H1 (cell line): ENCODE measurements around the gene RSU1. TPM values are rescaled to one million over a fixed set of nuclear protein-coding genes. Genes with fewer than 3 reads are reported as not detected.

ENCODE experiments used
- BACH1 ChIP-seq: IDR thresholded peaks from 2 replicates; pipeline ENCODE4 v1.6.1; 2012; ENCODE audit warnings: low read length, improper control_type of control experiment
- CHD1 ChIP-seq: IDR thresholded peaks from 2 replicates; pipeline ENCODE4 v1.6.1; 2012; ENCODE audit warnings: low read depth, low read length, improper control_type of control experiment
- polyA plus RNA-seq, 7 experiments: library from polyadenylated mRNA; depleted of rRNA in 3 of 7; stranded (reverse) in 5 of 7; unstranded in 2 of 7; fragments of >200 nt in 5 of 7; fragments of 200-250 nt in 2 of 7; gene quantifications; 1 replicate in 5 of 7; 2 replicates in 1 of 7; 4 replicates in 1 of 7; pipeline versions ENCODE4 v1.2.1 to v1.2.3, GENCODE V29; 2011 to 2013; ENCODE audit warnings: missing spikeins in 2 of 7, mixed read lengths in 2 of 7
- total RNA-seq: library from RNA; stranded (reverse); fragmentation: NEBNext Ultra II Directional; extraction: Animal tissue kit (Norgen Biotek cat#: 25700); gene quantifications from 2 replicates; pipeline ENCODE4 v1.2.1, GENCODE V29; 2021
- TF ChIP-seq, protein P1 (sequence below): IDR thresholded peaks from 2 replicates; pipeline ENCODE4 v1.6.1; 2011; ENCODE audit warnings: low read length, improper control_type of control experiment

Gene RSU1
- total and polyA plus RNA-seq, 2 of the 8 experiments (the other 6 are each of a cell fraction or from before 2014, with no cell fraction given): 50.0 to 68.2 TPM

- TF ChIP-seq BACH1 (no peak), CHD1 (no peak)
- TF ChIP-seq, protein P1, sequence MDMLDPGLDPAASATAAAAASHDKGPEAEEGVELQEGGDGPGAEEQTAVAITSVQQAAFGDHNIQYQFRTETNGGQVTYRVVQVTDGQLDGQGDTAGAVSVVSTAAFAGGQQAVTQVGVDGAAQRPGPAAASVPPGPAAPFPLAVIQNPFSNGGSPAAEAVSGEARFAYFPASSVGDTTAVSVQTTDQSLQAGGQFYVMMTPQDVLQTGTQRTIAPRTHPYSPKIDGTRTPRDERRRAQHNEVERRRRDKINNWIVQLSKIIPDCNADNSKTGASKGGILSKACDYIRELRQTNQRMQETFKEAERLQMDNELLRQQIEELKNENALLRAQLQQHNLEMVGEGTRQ: no peak
Observed at GRCh38 chr10:16562891-16563290, 254.3 kb downstream of the RSU1 start (continued).
